Neural crest cell (in vitro differentiated cells): ENCODE measurements around the gene DIAPH3. TPM values are rescaled to one million over a fixed set of nuclear protein-coding genes. Genes with fewer than 3 reads are reported as not detected.

ENCODE experiments used
- DNase-seq: peaks from one replicate; pipeline ENCODE4 v3.0.0; 2021; ENCODE audit warnings: low read depth, mixed read lengths, low spot score
- H3K27ac Mint-ChIP-seq: one replicate; pipeline ENCODE4 v1.8.0; 2021; ENCODE audit warnings: mild to moderate bottlenecking, mixed read lengths; ENCODE audit not compliant: unreplicated experiment
- H3K27me3 Mint-ChIP-seq: 2 replicates; pipeline ENCODE4 v1.8.0; 2021; ENCODE audit warnings: low read depth, mild to moderate bottlenecking, mixed read lengths
- H3K36me3 Mint-ChIP-seq: 2 replicates; pipeline ENCODE4 v1.8.0; 2021; ENCODE audit warnings: low read depth, mild to moderate bottlenecking, mixed read lengths
- H3K4me1 Mint-ChIP-seq: 2 replicates; pipeline ENCODE4 v1.8.0; 2021; ENCODE audit warnings: mixed read lengths
- H3K4me3 Mint-ChIP-seq: one replicate; pipeline ENCODE4 v1.8.0; 2021; ENCODE audit warnings: mild to moderate bottlenecking, mixed read lengths
- H3K9me3 Mint-ChIP-seq: 2 replicates; pipeline ENCODE4 v1.8.0; 2021; ENCODE audit warnings: mixed read lengths
- CTCF ChIP-seq: fragments of 200-600 bp; sonication (generic); conservative IDR thresholded peaks from 2 replicates; pipeline ENCODE4 v1.5.0; 2021; ENCODE audit warnings: antibody characterized with exemption, mild to moderate bottlenecking
- total RNA-seq: library from RNA; stranded (reverse); gene quantifications from 2 replicates; pipeline ENCODE4 v1.2.1, GENCODE V29; 2021

DIAPH3 gene
- total RNA-seq, 1 donor from 2014 or later: 16.4 TPM

- Mint-ChIP-seq H3K27ac (no peak overlapping the region), H3K4me3 (no peak overlapping the region), H3K9me3 (peaks cover 5% of the 10 kb centered on the region), H3K36me3 (peaks cover 3% of the 10 kb centered on the region), H3K27me3 (no peaks in the 10 kb centered on the region), H3K4me1 (no peaks in the 10 kb centered on the region)
- DNase-seq: no peak
- no peak for TF ChIP-seq CTCF
Measured at GRCh38 chr13:59625111-59625510, 538.6 kb downstream of the DIAPH3 start.

- Mint-ChIP-seq H3K27me3 (no peaks in the 10 kb centered on the region), H3K4me1 (no peaks in the 10 kb centered on the region), H3K27ac (no peak overlapping the region), H3K36me3 (peaks cover 13% of the 10 kb centered on the region), H3K4me3 (no peak overlapping the region), H3K9me3 (peaks cover 16% of the 10 kb centered on the region)
- no peak for DNase-seq
- TF ChIP-seq CTCF: no peak
Measured at GRCh38 chr13:59623206-59623915, 540.4 kb downstream of the DIAPH3 start.

- Mint-ChIP-seq H3K4me1 (no peaks in the 10 kb centered on the region), H3K27ac (no peak overlapping the region), H3K36me3 (peaks cover 13% of the 10 kb centered on the region), H3K27me3 (no peaks in the 10 kb centered on the region), H3K9me3 (peaks cover 19% of the 10 kb centered on the region), H3K4me3 (no peak overlapping the region)
- TF ChIP-seq CTCF: no peak
- DNase-seq: no peak
Measured at GRCh38 chr13:59621773-59622172, 542.0 kb downstream of the DIAPH3 start.

Other genes starting within 250 kb of the DIAPH3 start
- gene TDRD3, start 233.3 kb upstream of the DIAPH3 start, total RNA-seq: 20.3 and 24.4 TPM in 2 replicates